ENCODE measurements around the gene GRHL1.

GRCh38 chr2:10009811-10010781 is 58.6 kb downstream of the GRHL1 start:
- no peak for TF ChIP-seq CTCF (IDR thresholded peaks at IDR 0.05; ENCODE audit: low read depth, low read length, poor library complexity, severe bottlenecking)
- TF ChIP-seq EZH2phosphoT487 (IDR thresholded peaks at IDR 0.05; ENCODE audit: borderline replicate concordance, low read length), result no peak
